GM12878 (cell line): ENCODE data around the gene NLRC5. TPM values are rescaled to one million over a fixed set of nuclear protein-coding genes. Genes with fewer than 3 reads are reported as not detected.

ENCODE experiments used
- ATAC-seq: fragments of 200-7000 bp; cut with Tn5 transposase; 3 replicates; pipeline ENCODE4 v1.9.1; 2020; ENCODE audit warnings: mild to moderate bottlenecking, moderate library complexity
- BruUV-seq: library from RNA; stranded (reverse); fragments of 400-500 nt; replicated peaks from 2 replicates; lab custom pipeline; 2021; lab: Mats Ljungman, UMichigan
- CTCF ChIA-PET: fragments of 300-600 bp; sonication (Branson Sonifier 250); formaldehyde crosslinking; extraction: SDS; loops from one replicate; lab custom pipeline; 2021; ENCODE audit warnings: inconsistent platforms; lab: Yijun Ruan, JAX
- POLR2A ChIA-PET: fragments of 350-600 bp; formaldehyde crosslinking; extraction: SDS; loops from one replicate; lab custom pipeline; 2021; ENCODE audit warnings: inconsistent platforms; lab: Charles Lee
- RAD21 ChIA-PET: fragments of 300-600 bp; sonication (Branson Sonifier 250); formaldehyde crosslinking; loops from one replicate; lab custom pipeline; 2023; ENCODE audit warnings: antibody characterized with exemption; ENCODE audit not compliant: unreplicated experiment; lab: Charles Lee
- SMC1A ChIA-PET: fragments of 300-600 bp; sonication (Branson Sonifier 250); formaldehyde crosslinking; loops from one replicate; lab custom pipeline; 2023; ENCODE audit not compliant: unreplicated experiment, uncharacterized antibody; lab: Charles Lee
- DNase-seq: peaks from one replicate; pipeline ENCODE4 v3.0.0-alpha.2; 2011; ENCODE audit warnings: low read depth, low spot score
- FAIRE-seq: peaks from 3 replicates; lab custom pipeline; 2011; peaks lifted over from hg19 to GRCh38; lab: Jason Lieb, UNC
- H2AFZ ChIP-seq: 2 replicates; pipeline ENCODE4 v1.6.0; 2011; ENCODE audit warnings: low read depth, low read length, control low read depth; ENCODE audit not compliant: control insufficient read depth
- H3K27ac ChIP-seq: 2 replicates; pipeline ENCODE4 v1.5.1; 2011; ENCODE audit warnings: control low read depth; ENCODE audit not compliant: control insufficient read depth, insufficient read depth
- H3K27me3 ChIP-seq, 2 experiments: replicated peaks in 1 of 2; 2 replicates each; pipeline versions ENCODE4 v1.6.0 to v1.6.1; 2011; ENCODE audit warnings: low read length in 1 of 2; ENCODE audit not compliant: control insufficient read depth in 2 of 2, insufficient read depth in 2 of 2
- H3K36me3 ChIP-seq, 2 experiments: 2 replicates each; pipeline ENCODE4 v1.5.1; 2011; ENCODE audit warnings: low read length in 1 of 2; ENCODE audit not compliant: control insufficient read depth in 2 of 2, insufficient read depth in 2 of 2
- H3K4me1 ChIP-seq: 2 replicates; pipeline ENCODE4 v1.6.1; 2011; ENCODE audit warnings: mild to moderate bottlenecking, low read length, moderate library complexity, mixed read lengths; ENCODE audit not compliant: control insufficient read depth, insufficient read depth
- H3K4me2 ChIP-seq: 2 replicates; pipeline ENCODE4 v1.6.0; 2011; ENCODE audit warnings: control low read depth; ENCODE audit not compliant: control insufficient read depth, insufficient read depth
- H3K4me3 ChIP-seq: fragments of 200-600 bp; sonication (generic); 2 replicates; pipeline ENCODE4 v1.5.1; 2016
- H3K79me2 ChIP-seq: 2 replicates; pipeline ENCODE4 v1.6.0; 2011; ENCODE audit warnings: low read length; ENCODE audit not compliant: control insufficient read depth, insufficient read depth
- H3K9ac ChIP-seq: 2 replicates; pipeline ENCODE4 v1.8.0; 2011; ENCODE audit warnings: low read length, control low read depth, mixed read lengths; ENCODE audit not compliant: control insufficient read depth, insufficient read depth
- H3K9me3 ChIP-seq: replicated peaks from 3 replicates; pipeline ENCODE4 v1.5.1; 2011; ENCODE audit warnings: mild to moderate bottlenecking, low read length; ENCODE audit not compliant: control insufficient read depth, insufficient read depth
- H4K20me1 ChIP-seq: 2 replicates; pipeline ENCODE4 v1.6.0; 2011; ENCODE audit not compliant: control insufficient read depth, insufficient read depth
- CREM ChIP-seq: IDR thresholded peaks from 2 replicates; pipeline ENCODE4 v1.6.1; 2014; ENCODE audit warnings: antibody characterized with exemption, low read depth
- LARP7 ChIP-seq: fragments of 450-650 bp; IDR thresholded peaks from 2 replicates; pipeline ENCODE4 v1.6.1; 2017; ENCODE audit warnings: mild to moderate bottlenecking
- POLR2A ChIP-seq: IDR thresholded peaks from 2 replicates; pipeline ENCODE4 v1.6.1; 2011; ENCODE audit warnings: low read depth, mild to moderate bottlenecking, low read length
- RAD21 ChIP-seq: IDR thresholded peaks from 2 replicates; pipeline ENCODE4 v1.6.1; 2011; ENCODE audit warnings: mild to moderate bottlenecking, low read depth, low read length, moderate library complexity; ENCODE audit not compliant: insufficient read depth
- SMARCA5 ChIP-seq: fragments of 450-650 bp; IDR thresholded peaks from 2 replicates; pipeline ENCODE4 v1.6.1; 2017; ENCODE audit warnings: mild to moderate bottlenecking
- SREBF1 ChIP-seq: IDR thresholded peaks from 2 replicates; pipeline ENCODE4 v1.6.1; 2012; ENCODE audit warnings: mild to moderate bottlenecking, low read length
- TCF7 ChIP-seq: IDR thresholded peaks from 2 replicates; pipeline ENCODE4 v1.6.1; 2014; ENCODE audit warnings: antibody characterized with exemption, borderline replicate concordance
- ZNF217 ChIP-seq: fragments of 450-650 bp; IDR thresholded peaks from 2 replicates; pipeline ENCODE4 v1.6.1; 2017; ENCODE audit warnings: antibody characterized with exemption, mild to moderate bottlenecking
- ZNF24 ChIP-seq: fragments of 450-650 bp; IDR thresholded peaks from 2 replicates; pipeline ENCODE4 v1.6.1; 2017; ENCODE audit warnings: antibody characterized with exemption, mild to moderate bottlenecking
- WGBS: methylation state at CpG from one replicate; pipeline ENCODE4 v1.1.6; 2016; ENCODE audit warnings: low lambda C conversion rate; ENCODE audit not compliant: insufficient replicate concordance, insufficient coverage; ENCODE audit errors: missing lambda C conversion rate; 5-methylcytosine and 5-hydroxymethylcytosine counted together
- in situ Hi-C: fragments of 300-500 bp; cut with MboI; formaldehyde crosslinking; loops from 9 replicates; pipeline ENCODE4 v1.14.3; 2018; ENCODE audit warnings: mixed read lengths
- intact Hi-C: fragments of 100-400 bp; cut with micrococcal nuclease; formaldehyde crosslinking; loops from one replicate; pipeline ENCODE4 v1.14.2; 2022; ENCODE audit not compliant: unreplicated experiment
- polyA plus RNA-seq, 11 experiments: library from polyadenylated mRNA; depleted of rRNA in 4 of 11; unstranded in 6 of 11; stranded (reverse) in 5 of 11; fragments of >200 nt; fragmentation: Nextera tagmentation in 4 of 11; fragmentation: Illumina TruSeq in 1 of 11; extraction: Ambion mirVana in 4 of 11; extraction: Trizol in 1 of 11; gene quantifications; 1 replicate in 1 of 11; 2 replicates in 10 of 11; pipeline versions ENCODE4 v1.2.1 to v1.2.3, GENCODE V29; 2011 to 2016; ENCODE audit warnings: inconsistent platforms in 2 of 11, missing spikeins in 2 of 11, low read depth in 1 of 11
- total RNA-seq, 4 experiments: library from RNA; depleted of rRNA in 3 of 4; stranded (reverse); fragments of >200 nt in 3 of 4; fragmentation: Illumina TruSeq in 1 of 4; extraction: Trizol in 1 of 4; gene quantifications; 2 replicates each; pipeline versions ENCODE4 v1.2.1 to v1.2.3, GENCODE V29; 2013 to 2021
- TF ChIP-seq, protein P1 (sequence below): fragments of 450-650 bp; IDR thresholded peaks from 2 replicates; pipeline ENCODE4 v1.6.1; 2017; ENCODE audit warnings: mild to moderate bottlenecking, moderate library complexity
- TF ChIP-seq, protein P2 (sequence below): fragments of 450-650 bp; formaldehyde crosslinking; IDR thresholded peaks from 2 replicates; pipeline ENCODE4 v1.4.0; 2022; ENCODE audit warnings: mild to moderate bottlenecking, moderate library complexity
- TF ChIP-seq, protein P3 (sequence below): fragments of 150-350 bp; IDR thresholded peaks from 2 replicates; pipeline ENCODE4 v1.6.1; 2014; ENCODE audit warnings: mild to moderate bottlenecking, low read depth, low read length

Gene NLRC5
- total and polyA plus RNA-seq, 10 of the 15 experiments (the other 5 are each of a cell fraction or from before 2014, with no cell fraction given), result 13.1 to 105 (median 57.3) TPM

DNA sequence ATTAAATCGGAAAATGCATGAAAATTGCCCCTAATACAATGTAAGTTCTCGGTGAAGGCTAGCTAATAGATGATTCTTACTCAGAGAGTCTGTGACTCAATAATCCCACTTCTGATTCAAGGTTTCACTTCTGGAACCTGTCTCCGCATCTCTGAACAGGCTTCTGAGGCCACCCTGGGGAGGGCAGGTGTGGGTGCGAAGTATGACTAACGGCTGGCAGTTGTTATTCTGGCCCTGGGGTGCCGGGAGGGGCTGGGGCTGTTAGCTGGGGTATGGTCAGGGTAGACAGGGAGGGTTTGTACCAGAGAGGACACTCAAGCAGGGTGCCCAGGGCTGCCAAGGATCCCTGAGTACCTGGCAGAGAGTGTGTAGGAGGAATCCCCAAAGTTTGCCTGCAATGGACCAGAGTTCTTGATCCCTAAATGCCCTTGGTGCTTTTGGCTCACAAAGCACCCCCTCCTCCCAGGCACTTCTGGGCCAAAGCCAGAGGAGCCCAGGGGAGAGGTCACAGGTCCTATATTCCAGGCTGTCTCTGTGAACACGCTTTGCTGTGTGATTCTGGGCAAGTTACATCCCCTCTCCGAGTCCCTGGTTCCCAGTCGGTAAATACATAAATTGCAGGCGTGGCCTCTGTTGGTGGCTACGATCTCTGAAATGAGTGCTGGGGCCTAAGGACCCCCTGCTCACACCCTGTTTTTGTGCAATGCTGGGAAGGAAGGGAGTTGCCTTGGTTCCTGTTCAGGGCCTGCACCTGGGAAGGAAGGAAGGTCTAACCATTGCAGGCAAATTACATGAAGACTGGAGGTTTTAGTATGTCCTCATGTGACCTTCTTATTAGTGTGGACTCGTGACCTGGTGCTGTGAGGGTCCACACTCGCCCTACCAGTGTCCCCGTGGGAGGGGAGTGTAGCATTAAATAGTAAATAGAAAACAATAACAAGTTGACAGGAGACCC lies 53.1 kb downstream of the NLRC5 start (continued):
- TF ChIP-seq ZNF217 (peak; percentile 67; the same call in 1 of the 2 replicates), LARP7 (peak; percentile 27; the same call in 1 of the 2 replicates), CREM (peak; percentile 86), SMARCA5 (peak; percentile 93), RAD21 (peak; percentile 36; the same call in 1 of the 2 replicates), POLR2A (no peak; the same call in 1 of the 2 replicates)

DNA sequence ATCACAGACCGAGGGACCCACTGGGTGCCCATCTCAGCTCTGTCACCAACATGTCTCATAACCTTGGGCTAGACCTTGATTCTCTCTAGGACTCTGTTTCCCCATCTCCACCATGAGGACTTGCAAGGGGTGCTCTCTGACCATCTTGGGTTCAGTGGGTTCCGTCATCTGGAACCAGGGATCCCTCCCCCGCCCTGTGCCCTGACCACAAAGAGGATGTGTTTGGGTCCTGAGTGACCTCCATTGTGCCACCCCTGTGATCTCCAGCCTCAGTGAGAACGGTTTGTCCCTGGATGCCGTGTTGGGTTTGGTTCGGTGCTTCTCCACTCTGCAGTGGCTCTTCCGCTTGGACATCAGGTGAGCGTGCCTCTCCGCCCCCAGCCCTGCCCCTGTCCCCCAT lies 53.9 kb downstream of the NLRC5 start:
- peak overlapping the region; percentile 46; the same call in 1 of the 2 replicates for H3K9ac ChIP-seq
- no peaks in the 10 kb centered on the region for H4K20me1 ChIP-seq
- no peak overlapping the region for H2AFZ ChIP-seq
- BruUV-seq, result no TSS peak
- peak overlapping the region; percentile 75 for H3K4me2 ChIP-seq
- H3K36me3 ChIP-seq, result peaks cover 7 to 20% of the 10 kb centered on the region in 2 experiments
- ChIA-PET SMC1A (interaction anchor here (0.6 to 6.8 kb wide), 4 partner anchors 58 to 480 kb away, joined by 3 to 111 read pairs (median 58); partner anchors contain the start of gene NLRC5), CTCF (interaction anchor here (2.7 to 7.8 kb wide), 3 partner anchors 55 to 75 kb away, joined by 20 to 155 read pairs (median 31); partner anchors contain the start of genes CETP and NLRC5), POLR2A (interaction anchor here (1.0 to 6.0 kb wide), 5 partner anchors 28 to 130 kb away, joined by 3 to 104 read pairs (median 4); partner anchors contain the start of gene NLRC5), RAD21 (interaction anchor here (1.7 to 6.0 kb wide), 8 partner anchors 31 to 78 kb away, joined by 6 to 108 read pairs (median 42); partner anchors contain the start of gene NLRC5)
- DNase-seq (no peak), ATAC-seq (no peak), FAIRE-seq (no peak)
- H3K27ac ChIP-seq, result peak overlapping the region; percentile 78
- peaks cover 93% of the 10 kb centered on the region for H3K4me1 ChIP-seq
- peaks cover 1% of the 10 kb centered on the region; the same call in 1 of the 2 replicates for H3K79me2 ChIP-seq
- H3K9me3 ChIP-seq, result no peaks in the 10 kb centered on the region; the same call in 2 of the 3 replicates
- no peaks in the 10 kb centered on the region for H3K27me3 ChIP-seq
- in situ Hi-C loops (loop anchor here (5.0 kb wide), 2 partner anchors 71 to 176 kb away; partner anchors contain the start of gene SLC12A3), intact Hi-C loops (loop anchor here (5.0 kb wide), 1 partner anchor 41 kb away; no protein-coding TSS in a partner anchor)
- no peak overlapping the region for H3K4me3 ChIP-seq
- 42% methylated on average over 9 of the region's 9 CpGs for WGBS
- no peak for TF ChIP-seq ZNF24
- TF ChIP-seq, protein P1, sequence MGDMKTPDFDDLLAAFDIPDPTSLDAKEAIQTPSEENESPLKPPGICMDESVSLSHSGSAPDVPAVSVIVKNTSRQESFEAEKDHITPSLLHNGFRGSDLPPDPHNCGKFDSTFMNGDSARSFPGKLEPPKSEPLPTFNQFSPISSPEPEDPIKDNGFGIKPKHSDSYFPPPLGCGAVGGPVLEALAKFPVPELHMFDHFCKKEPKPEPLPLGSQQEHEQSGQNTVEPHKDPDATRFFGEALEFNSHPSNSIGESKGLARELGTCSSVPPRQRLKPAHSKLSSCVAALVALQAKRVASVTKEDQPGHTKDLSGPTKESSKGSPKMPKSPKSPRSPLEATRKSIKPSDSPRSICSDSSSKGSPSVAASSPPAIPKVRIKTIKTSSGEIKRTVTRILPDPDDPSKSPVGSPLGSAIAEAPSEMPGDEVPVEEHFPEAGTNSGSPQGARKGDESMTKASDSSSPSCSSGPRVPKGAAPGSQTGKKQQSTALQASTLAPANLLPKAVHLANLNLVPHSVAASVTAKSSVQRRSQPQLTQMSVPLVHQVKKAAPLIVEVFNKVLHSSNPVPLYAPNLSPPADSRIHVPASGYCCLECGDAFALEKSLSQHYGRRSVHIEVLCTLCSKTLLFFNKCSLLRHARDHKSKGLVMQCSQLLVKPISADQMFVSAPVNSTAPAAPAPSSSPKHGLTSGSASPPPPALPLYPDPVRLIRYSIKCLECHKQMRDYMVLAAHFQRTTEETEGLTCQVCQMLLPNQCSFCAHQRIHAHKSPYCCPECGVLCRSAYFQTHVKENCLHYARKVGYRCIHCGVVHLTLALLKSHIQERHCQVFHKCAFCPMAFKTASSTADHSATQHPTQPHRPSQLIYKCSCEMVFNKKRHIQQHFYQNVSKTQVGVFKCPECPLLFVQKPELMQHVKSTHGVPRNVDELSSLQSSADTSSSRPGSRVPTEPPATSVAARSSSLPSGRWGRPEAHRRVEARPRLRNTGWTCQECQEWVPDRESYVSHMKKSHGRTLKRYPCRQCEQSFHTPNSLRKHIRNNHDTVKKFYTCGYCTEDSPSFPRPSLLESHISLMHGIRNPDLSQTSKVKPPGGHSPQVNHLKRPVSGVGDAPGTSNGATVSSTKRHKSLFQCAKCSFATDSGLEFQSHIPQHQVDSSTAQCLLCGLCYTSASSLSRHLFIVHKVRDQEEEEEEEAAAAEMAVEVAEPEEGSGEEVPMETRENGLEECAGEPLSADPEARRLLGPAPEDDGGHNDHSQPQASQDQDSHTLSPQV, result no peak
- TF ChIP-seq SREBF1, result no peak
- TF ChIP-seq ZNF217, result no peak
- no peak for TF ChIP-seq TCF7
- TF ChIP-seq, protein P2, sequence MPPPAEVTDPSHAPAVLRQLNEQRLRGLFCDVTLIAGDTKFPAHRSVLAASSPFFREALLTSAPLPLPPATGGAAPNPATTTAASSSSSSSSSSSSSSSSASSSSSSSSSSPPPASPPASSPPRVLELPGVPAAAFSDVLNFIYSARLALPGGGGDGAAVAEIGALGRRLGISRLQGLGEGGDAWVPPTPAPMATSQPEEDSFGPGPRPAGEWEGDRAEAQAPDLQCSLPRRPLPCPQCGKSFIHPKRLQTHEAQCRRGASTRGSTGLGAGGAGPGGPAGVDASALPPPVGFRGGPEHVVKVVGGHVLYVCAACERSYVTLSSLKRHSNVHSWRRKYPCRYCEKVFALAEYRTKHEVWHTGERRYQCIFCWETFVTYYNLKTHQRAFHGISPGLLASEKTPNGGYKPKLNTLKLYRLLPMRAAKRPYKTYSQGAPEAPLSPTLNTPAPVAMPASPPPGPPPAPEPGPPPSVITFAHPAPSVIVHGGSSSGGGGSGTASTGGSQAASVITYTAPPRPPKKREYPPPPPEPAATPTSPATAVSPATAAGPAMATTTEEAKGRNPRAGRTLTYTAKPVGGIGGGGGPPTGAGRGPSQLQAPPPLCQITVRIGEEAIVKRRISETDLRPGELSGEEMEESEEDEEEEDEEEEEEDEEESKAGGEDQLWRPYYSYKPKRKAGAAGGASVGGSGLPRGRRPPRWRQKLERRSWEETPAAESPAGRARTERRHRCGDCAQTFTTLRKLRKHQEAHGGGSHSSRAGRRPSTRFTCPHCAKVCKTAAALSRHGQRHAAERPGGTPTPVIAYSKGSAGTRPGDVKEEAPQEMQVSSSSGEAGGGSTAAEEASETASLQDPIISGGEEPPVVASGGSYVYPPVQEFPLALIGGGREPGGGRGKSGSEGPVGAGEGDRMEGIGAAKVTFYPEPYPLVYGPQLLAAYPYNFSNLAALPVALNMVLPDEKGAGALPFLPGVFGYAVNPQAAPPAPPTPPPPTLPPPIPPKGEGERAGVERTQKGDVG, result no peak
- TF ChIP-seq, protein P3, sequence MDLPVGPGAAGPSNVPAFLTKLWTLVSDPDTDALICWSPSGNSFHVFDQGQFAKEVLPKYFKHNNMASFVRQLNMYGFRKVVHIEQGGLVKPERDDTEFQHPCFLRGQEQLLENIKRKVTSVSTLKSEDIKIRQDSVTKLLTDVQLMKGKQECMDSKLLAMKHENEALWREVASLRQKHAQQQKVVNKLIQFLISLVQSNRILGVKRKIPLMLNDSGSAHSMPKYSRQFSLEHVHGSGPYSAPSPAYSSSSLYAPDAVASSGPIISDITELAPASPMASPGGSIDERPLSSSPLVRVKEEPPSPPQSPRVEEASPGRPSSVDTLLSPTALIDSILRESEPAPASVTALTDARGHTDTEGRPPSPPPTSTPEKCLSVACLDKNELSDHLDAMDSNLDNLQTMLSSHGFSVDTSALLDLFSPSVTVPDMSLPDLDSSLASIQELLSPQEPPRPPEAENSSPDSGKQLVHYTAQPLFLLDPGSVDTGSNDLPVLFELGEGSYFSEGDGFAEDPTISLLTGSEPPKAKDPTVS, result no peak
